Common myeloid progenitor, CD34-positive (primary cell): ENCODE measurements around the gene ARHGEF7.

Experiments
- CTCF ChIA-PET: fragments of 350-600 bp; sonication (Branson Sonifier 250); formaldehyde crosslinking; loops from one replicate; lab custom pipeline; 2021; ENCODE audit warnings: antibody characterized with exemption; lab: Charles Lee
- POLR2A ChIA-PET: fragments of 350-600 bp; sonication (Branson Sonifier 250); formaldehyde crosslinking; loops from one replicate; lab custom pipeline; 2021; ENCODE audit warnings: antibody characterized with exemption; lab: Charles Lee
- DNase-seq, 3 donors: peaks; one replicate each; pipeline versions ENCODE4 v3.0.0 to v3.0.0-alpha.2; 2013
- H3K27ac ChIP-seq, 2 experiments: 1 replicate in 1 of 2; 2 replicates in 1 of 2; pipeline ENCODE4 v1.7.0; 2013; ENCODE audit warnings: inconsistent platforms in 2 of 2, low read length in 2 of 2, mild to moderate bottlenecking in 2 of 2, low read depth in 1 of 2, moderate library complexity in 1 of 2; ENCODE audit not compliant: severe bottlenecking in 2 of 2, insufficient read depth in 1 of 2, poor library complexity in 1 of 2
- H3K27me3 ChIP-seq, 5 experiments: replicated peaks in 2 of 5; 1 replicate in 3 of 5; 2 replicates in 2 of 5; pipeline versions ENCODE4 v1.6.1 to v1.7.0; 2013; ENCODE audit warnings: low read length in 4 of 5, mild to moderate bottlenecking in 2 of 5, moderate library complexity in 2 of 5, inconsistent platforms in 1 of 5; ENCODE audit not compliant: insufficient read depth in 5 of 5, control insufficient read depth in 4 of 5
- H3K36me3 ChIP-seq, 4 experiments: 1 replicate in 2 of 4; 2 replicates in 2 of 4; pipeline versions ENCODE4 v1.6.1 to v1.7.0; 2013; ENCODE audit warnings: low read length in 3 of 4, control low read depth in 1 of 4, mild to moderate bottlenecking in 1 of 4; ENCODE audit not compliant: control insufficient read depth in 4 of 4, insufficient read depth in 4 of 4
- H3K4me1 ChIP-seq, 4 experiments: 1 replicate in 3 of 4; 2 replicates in 1 of 4; pipeline versions ENCODE4 v1.6.1 to v1.7.1; 2013; ENCODE audit warnings: low read length in 3 of 4, mild to moderate bottlenecking in 3 of 4, control low read depth in 1 of 4, inconsistent platforms in 1 of 4, moderate library complexity in 1 of 4; ENCODE audit not compliant: control insufficient read depth in 4 of 4, insufficient read depth in 4 of 4; ENCODE audit errors: control extremely low read depth in 1 of 4
- H3K4me3 ChIP-seq, 7 experiments: 1 replicate in 4 of 7; 2 replicates in 3 of 7; pipeline versions ENCODE4 v1.5.1 to v1.7.0; 2013; ENCODE audit warnings: mild to moderate bottlenecking in 7 of 7, low read length in 6 of 7, moderate library complexity in 6 of 7, inconsistent platforms in 2 of 7, low read depth in 2 of 7, control low read depth in 1 of 7; ENCODE audit not compliant: insufficient read depth in 4 of 7, control insufficient read depth in 1 of 7; ENCODE audit errors: extremely low read depth in 1 of 7
- H3K9me3 ChIP-seq, 5 experiments: 1 replicate in 4 of 5; 2 replicates in 1 of 5; pipeline versions ENCODE4 v1.6.1 to v1.7.1; 2013; ENCODE audit warnings: low read length in 4 of 5, mild to moderate bottlenecking in 2 of 5, inconsistent platforms in 1 of 5, low read depth in 1 of 5, moderate library complexity in 1 of 5; ENCODE audit not compliant: control insufficient read depth in 4 of 5, insufficient read depth in 2 of 5; ENCODE audit errors: control extremely low read depth in 1 of 5
- WGBS: methylation state at CpG from one replicate; pipeline ENCODE4 v1.1.5; 2013; ENCODE audit not compliant: insufficient coverage; 5-methylcytosine and 5-hydroxymethylcytosine counted together

The ARHGEF7 gene

DNA sequence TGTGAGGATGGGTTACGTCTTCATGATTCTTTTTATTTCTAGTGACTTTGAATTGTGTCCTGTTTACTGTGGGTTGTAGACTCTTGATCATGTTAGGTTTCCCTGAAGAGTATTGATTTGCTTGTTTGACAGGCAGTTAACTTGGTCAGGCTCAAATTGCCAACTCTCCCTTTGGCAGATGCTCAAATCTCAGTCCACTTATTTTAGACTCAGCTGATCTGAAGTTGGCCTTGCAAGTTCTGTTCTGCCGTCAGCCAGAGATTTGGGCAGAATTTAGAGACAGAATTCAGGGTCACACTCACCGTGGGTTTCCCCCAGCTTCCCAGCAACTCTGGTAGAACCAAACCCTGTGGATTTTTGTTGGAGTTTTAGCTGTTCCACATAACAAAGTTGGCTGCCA, 133.7 kb downstream of the ARHGEF7 start:
- no peak overlapping the region for H3K27ac ChIP-seq
- CTCF ChIA-PET: no interaction called here
- H3K4me1 ChIP-seq: no peaks in the 10 kb centered on the region
- H3K27me3 ChIP-seq: no peaks in the 10 kb centered on the region
- peaks cover 28 to 90% (median 62%) of the 10 kb centered on the region in 4 experiments for H3K36me3 ChIP-seq
- peaks cover 0 to 14% (median 4%) of the 10 kb centered on the region in 5 experiments for H3K9me3 ChIP-seq
- no peak for DNase-seq
- POLR2A ChIA-PET: no interaction called here
- WGBS: 100% methylated on average over 2 of the region's 3 CpGs
- no peak overlapping the region for H3K4me3 ChIP-seq

DNA sequence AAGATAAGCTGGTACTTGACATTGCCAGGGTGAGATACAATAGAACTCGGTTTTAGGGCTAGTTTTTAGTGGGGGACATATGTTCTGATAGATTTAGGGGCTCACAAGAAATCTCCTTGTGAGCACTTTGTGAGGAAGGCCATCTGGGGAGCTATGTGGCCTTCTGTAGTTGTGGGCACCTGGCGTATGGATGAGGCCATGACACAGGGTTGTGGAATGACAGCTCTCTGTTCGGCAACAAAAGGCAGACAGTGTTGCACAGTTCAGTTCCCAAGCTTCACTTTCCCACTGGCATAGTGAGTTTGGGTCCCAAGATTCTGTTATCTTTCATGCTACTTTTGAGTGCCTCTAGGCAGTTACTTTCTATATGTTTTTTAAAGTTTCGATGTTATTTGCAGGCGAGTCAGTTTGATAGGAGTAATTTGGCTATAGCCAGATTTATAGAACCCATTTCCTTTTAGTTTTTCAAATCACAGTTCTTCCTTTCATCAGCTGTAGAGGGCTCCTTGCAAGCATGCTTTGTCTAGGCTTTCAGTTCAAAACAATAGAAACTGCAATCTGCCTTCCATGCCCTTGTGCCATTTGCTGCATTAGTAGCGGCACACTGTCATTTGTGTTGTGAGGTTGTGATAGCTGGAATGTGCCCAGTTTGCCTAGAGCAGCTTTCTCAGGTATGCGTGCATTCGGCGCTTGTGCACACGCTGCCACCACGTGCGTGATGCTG, 134.7 kb downstream of the ARHGEF7 start:
- Histone ChIP-seq H3K27ac (no peak overlapping the region), H3K27me3 (no peaks in the 10 kb centered on the region), H3K4me3 (no peak overlapping the region), H3K9me3 (peaks cover 0 to 15% (median 5%) of the 10 kb centered on the region in 5 experiments), H3K36me3 (peaks cover 27 to 89% (median 61%) of the 10 kb centered on the region in 4 experiments), H3K4me1 (no peaks in the 10 kb centered on the region)
- DNase-seq: no peak
- 100% methylated on average over 3 of the region's 12 CpGs for WGBS
- ChIA-PET CTCF (interaction anchor here (0.9 kb wide), 1 partner anchor 25 kb away, joined by 3 read pairs; no protein-coding TSS in a partner anchor), POLR2A (no interaction called here)

DNA sequence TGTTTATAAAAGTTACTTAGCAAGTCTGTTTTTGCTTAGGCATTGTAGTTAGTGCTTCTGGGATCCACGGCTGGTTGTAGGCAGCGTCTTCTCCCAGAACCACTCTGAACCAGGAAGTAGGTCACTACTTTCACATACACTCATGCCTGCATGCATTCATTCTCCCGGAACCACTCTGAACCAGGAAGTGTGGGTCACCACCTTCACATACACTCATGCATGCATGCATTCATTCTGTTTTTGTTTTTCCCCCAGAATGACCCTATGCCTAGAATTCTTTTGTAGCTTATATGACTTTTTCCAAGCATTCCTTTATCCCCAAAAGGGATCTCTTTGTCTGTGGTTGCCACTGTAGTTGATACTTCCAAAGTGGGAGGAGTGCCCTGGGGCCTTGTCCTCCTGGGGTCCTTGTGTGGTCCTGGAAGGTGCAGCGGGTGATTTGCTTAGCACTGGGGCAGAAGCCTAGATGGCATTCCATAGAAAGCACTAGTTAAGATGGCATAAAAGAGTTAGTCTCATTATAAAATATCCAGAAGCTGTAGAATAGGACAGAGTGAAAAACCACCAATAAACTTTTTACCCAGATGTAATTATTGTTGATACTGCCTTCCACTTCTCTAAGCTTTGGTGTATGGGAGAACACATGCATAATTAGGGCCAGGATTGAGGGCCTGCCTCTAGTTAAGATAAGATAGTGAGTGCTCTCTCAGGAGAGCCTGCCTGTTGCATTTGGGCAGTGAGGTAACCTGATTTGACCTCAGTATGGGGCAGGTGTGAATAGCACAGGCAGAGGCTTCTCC, 136.7 kb downstream of the ARHGEF7 start:
- CTCF ChIA-PET: no interaction called here
- H3K4me3 ChIP-seq: no peak overlapping the region
- no peak for DNase-seq
- no peaks in the 10 kb centered on the region for H3K4me1 ChIP-seq
- POLR2A ChIA-PET: no interaction called here
- H3K27ac ChIP-seq: no peak overlapping the region
- H3K9me3 ChIP-seq: peaks cover 0 to 32% (median 8%) of the 10 kb centered on the region in 5 experiments
- WGBS: 100% methylated on average over 4 of the region's 4 CpGs
- H3K27me3 ChIP-seq: no peaks in the 10 kb centered on the region
- H3K36me3 ChIP-seq: peaks cover 21 to 84% (median 54%) of the 10 kb centered on the region in 4 experiments

DNA sequence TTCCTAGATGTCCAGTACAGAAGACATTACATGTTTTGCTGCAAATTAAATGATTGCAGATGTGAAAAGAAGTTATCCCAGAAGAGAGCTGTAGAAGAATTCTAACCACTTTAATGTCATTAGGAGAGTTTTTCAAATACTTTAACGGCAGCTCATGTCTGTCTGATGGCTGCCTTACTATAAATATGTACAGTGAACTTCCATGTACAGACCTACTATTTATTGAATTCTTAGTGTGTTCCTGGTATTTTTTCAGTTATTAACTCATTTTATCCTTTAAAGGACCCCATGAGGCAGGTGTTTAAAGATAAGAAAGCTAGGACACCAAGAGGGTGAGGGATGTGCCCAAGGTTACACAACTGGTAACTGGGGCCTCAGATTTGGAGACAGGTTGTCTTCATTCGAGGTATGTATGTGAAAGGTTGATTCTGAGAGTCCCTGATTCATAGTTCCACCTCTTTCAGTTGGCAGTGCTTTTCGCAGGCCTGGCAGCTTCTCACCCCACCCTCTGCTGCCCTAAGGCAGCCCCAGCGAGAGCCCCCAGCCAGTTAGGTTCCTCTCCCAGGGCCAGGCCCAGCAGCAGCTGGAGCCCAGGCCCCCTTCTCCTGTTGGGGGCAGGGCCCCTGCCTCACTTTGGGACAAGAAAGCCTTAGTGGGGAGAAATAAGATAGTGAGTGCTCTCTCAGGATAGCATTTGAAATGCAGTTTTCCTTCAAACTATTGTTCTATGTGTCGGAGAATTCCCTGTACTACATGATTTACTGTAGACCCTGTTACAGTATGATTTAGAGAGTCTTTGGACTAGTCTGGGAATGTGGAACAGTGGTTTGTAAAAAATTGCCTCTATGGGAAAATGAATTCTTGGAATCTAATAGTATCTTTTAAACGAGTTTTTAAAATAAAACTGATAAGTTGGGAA, 137.6 kb downstream of the ARHGEF7 start:
- peaks cover 0 to 38% (median 10%) of the 10 kb centered on the region in 5 experiments for H3K9me3 ChIP-seq
- H3K27me3 ChIP-seq: no peaks in the 10 kb centered on the region
- peaks cover 24 to 84% (median 53%) of the 10 kb centered on the region in 4 experiments for H3K36me3 ChIP-seq
- POLR2A ChIA-PET: no interaction called here
- no peak overlapping the region for H3K27ac ChIP-seq
- DNase-seq: no peak
- CTCF ChIA-PET: no interaction called here
- H3K4me1 ChIP-seq: no peaks in the 10 kb centered on the region
- WGBS: 50% methylated on average over 2 of the region's 6 CpGs
- H3K4me3 ChIP-seq: no peak overlapping the region

DNA sequence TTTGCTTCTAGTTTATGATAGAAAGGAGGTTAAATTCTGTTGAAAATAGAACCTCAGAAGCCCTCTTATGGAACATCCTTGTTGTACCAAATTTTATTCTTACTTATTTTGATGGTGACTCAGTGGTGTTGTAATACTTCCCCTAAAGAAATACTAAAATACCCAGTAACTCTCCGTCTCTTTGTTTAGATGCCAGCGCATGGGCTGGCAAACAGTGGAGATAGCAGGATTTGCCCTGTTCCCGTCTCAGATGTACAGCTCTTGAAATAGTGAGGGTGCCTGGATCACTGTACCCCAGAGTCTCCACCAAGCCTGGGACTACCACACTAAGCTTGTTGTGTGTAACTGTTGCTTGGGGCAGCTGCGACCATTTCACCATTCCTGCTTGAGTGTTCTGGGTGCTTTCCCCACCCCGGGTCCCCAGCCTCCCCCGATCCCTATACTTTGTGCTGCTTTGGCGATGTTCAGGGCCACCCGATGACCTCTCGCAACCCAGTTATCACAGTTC, 138.3 kb downstream of the ARHGEF7 start:
- Histone ChIP-seq H3K27ac (no peak overlapping the region), H3K27me3 (no peaks in the 10 kb centered on the region), H3K36me3 (peaks cover 22 to 85% (median 55%) of the 10 kb centered on the region in 4 experiments), H3K4me1 (no peaks in the 10 kb centered on the region), H3K9me3 (peaks cover 0 to 44% (median 11%) of the 10 kb centered on the region in 5 experiments), H3K4me3 (no peak overlapping the region)
- ChIA-PET CTCF (no interaction called here), POLR2A (no interaction called here)
- WGBS: 94% methylated on average over 9 of the region's 9 CpGs
- no peak for DNase-seq

DNA sequence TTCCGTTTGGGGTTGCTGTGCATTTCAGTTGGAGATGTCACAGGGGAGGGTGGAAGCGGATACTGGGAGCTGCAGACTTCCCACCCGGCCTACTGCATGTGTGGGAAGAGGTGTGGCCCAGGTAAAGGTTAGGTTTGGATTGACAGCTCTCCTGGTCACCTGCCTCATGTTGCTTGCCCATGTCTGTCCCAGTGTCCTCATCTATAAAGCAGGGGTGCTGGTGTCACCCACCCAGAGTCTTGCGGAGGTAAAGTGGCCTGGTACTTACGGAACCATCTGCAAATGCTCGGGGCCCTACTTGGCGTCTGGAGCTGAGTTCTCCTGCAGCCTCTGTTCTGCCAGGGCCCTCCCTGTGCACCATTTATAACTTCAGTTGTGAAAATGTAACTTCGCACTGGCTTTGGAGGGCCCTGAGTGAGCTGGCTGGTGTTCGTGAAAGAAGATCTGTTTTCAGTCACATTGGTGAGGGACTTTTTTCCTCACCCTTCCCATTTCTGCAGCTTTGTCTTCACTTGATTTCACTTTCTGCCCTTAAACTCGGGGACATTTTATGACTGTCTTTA, 140.2 kb downstream of the ARHGEF7 start:
- no peak for DNase-seq
- 94% methylated on average over 9 of the region's 10 CpGs for WGBS
- Histone ChIP-seq H3K4me3 (no peak overlapping the region), H3K27ac (no peak overlapping the region), H3K4me1 (no peaks in the 10 kb centered on the region), H3K36me3 (peaks cover 21 to 78% (median 51%) of the 10 kb centered on the region in 4 experiments), H3K9me3 (peaks cover 0 to 62% (median 21%) of the 10 kb centered on the region in 5 experiments), H3K27me3 (no peaks in the 10 kb centered on the region)
- ChIA-PET CTCF (interaction anchor here (1.3 kb wide), 1 partner anchor 31 kb away, joined by 3 read pairs; no protein-coding TSS in a partner anchor), POLR2A (no interaction called here)
